GM23338 (cell line): Measurements from ENCODE around the gene TMEM63C. TPM values are rescaled to one million over a fixed set of nuclear protein-coding genes. Genes with fewer than 3 reads are reported as not detected.

Experiments used
- ATAC-seq: fragments of 200-7000 bp; cut with Tn5 transposase; 3 replicates; pipeline ENCODE4 v1.9.1; 2020
- DNase-seq: peaks from one replicate; pipeline ENCODE4 v3.0.0-alpha.2; 2015; ENCODE audit warnings: low spot score
- H2AFZ ChIP-seq: fragments of 200-600 bp; sonication (generic); 2 replicates; pipeline ENCODE4 v1.8.0; 2016; ENCODE audit warnings: antibody characterized with exemption, mild to moderate bottlenecking, moderate library complexity
- H3F3A ChIP-seq: fragments of 200-600 bp; sonication (generic); replicated peaks from 2 replicates; pipeline ENCODE4 v1.8.0; 2017; ENCODE audit warnings: antibody characterized with exemption, mixed run types, low read depth
- H3K27ac ChIP-seq: fragments of 200-600 bp; sonication (generic); 2 replicates; pipeline ENCODE4 v1.6.1; 2016; ENCODE audit warnings: low read depth
- H3K27me3 ChIP-seq: fragments of 200-600 bp; sonication (generic); 2 replicates; pipeline ENCODE4 v1.8.0; 2016; ENCODE audit warnings: mild to moderate bottlenecking, mixed run types, moderate library complexity; ENCODE audit not compliant: insufficient read depth
- H3K36me3 ChIP-seq: fragments of 200-600 bp; sonication (generic); 2 replicates; pipeline ENCODE4 v1.8.0; 2016; ENCODE audit warnings: mild to moderate bottlenecking; ENCODE audit not compliant: insufficient read depth
- H3K4me1 ChIP-seq: fragments of 200-600 bp; sonication (generic); 2 replicates; pipeline ENCODE4 v1.8.0; 2016; ENCODE audit warnings: mild to moderate bottlenecking, moderate library complexity; ENCODE audit not compliant: insufficient read depth
- H3K4me2 ChIP-seq: fragments of 200-600 bp; sonication (generic); 2 replicates; pipeline ENCODE4 v1.7.1; 2017; ENCODE audit warnings: mixed run types
- H3K4me3 ChIP-seq: fragments of 200-600 bp; sonication (generic); 2 replicates; pipeline ENCODE4 v1.6.1; 2016; ENCODE audit warnings: mixed run types
- H3K79me2 ChIP-seq: fragments of 200-600 bp; sonication (generic); replicated peaks from 2 replicates; pipeline ENCODE4 v1.8.0; 2017; ENCODE audit warnings: mild to moderate bottlenecking; ENCODE audit not compliant: insufficient read depth
- H3K9me2 ChIP-seq: fragments of 200-600 bp; sonication (generic); 2 replicates; pipeline ENCODE4 v1.8.0; 2017; ENCODE audit not compliant: insufficient read depth
- H4K20me1 ChIP-seq: fragments of 200-600 bp; sonication (generic); replicated peaks from 2 replicates; pipeline ENCODE4 v1.8.0; 2017; ENCODE audit warnings: mild to moderate bottlenecking; ENCODE audit not compliant: insufficient read depth
- H3K27ac Mint-ChIP-seq: 2 replicates; pipeline ENCODE4 v1.8.0; 2020; ENCODE audit warnings: inconsistent platforms, mild to moderate bottlenecking, moderate library complexity, mixed read lengths
- H3K27me3 Mint-ChIP-seq: 3 replicates; pipeline ENCODE4 v1.8.0; 2022; ENCODE audit warnings: low read depth, mild to moderate bottlenecking, moderate library complexity, mixed read lengths, inconsistent platforms; ENCODE audit not compliant: insufficient read depth, poor library complexity
- H3K36me3 Mint-ChIP-seq: 3 replicates; pipeline ENCODE4 v1.8.0; 2021; ENCODE audit warnings: low read depth, mild to moderate bottlenecking, inconsistent platforms, moderate library complexity, mixed read lengths
- H3K4me1 Mint-ChIP-seq: 3 replicates; pipeline ENCODE4 v1.8.0; 2020; ENCODE audit warnings: mild to moderate bottlenecking, inconsistent platforms, mixed read lengths
- H3K4me3 Mint-ChIP-seq: 3 replicates; pipeline ENCODE4 v1.8.0; 2021; ENCODE audit warnings: moderate library complexity, mild to moderate bottlenecking, inconsistent platforms, mixed read lengths
- H3K9me3 Mint-ChIP-seq: 3 replicates; pipeline ENCODE4 v1.8.0; 2020; ENCODE audit warnings: moderate library complexity, mild to moderate bottlenecking, inconsistent platforms, mixed read lengths
- EZH2 ChIP-seq: fragments of 200-600 bp; sonication (generic); IDR thresholded peaks from one replicate; pipeline ENCODE4 v1.8.0; 2017; ENCODE audit warnings: antibody characterized with exemption, mild to moderate bottlenecking, low read depth; ENCODE audit not compliant: unreplicated experiment
- EZH2phosphoT487 ChIP-seq: fragments of 200-600 bp; sonication (generic); IDR thresholded peaks from one replicate; pipeline ENCODE4 v1.8.1; 2018; ENCODE audit warnings: antibody characterized with exemption; ENCODE audit not compliant: unreplicated experiment
- JUNB ChIP-seq: IDR thresholded peaks from one replicate; pipeline ENCODE4 v1.6.1; 2016; ENCODE audit warnings: antibody characterized with exemption; ENCODE audit not compliant: unreplicated experiment
- STAT1 ChIP-seq: IDR thresholded peaks from one replicate; pipeline ENCODE4 v1.6.1; 2016; ENCODE audit warnings: antibody characterized with exemption; ENCODE audit not compliant: unreplicated experiment
- ZNF331 ChIP-seq: fragments of 250-450 bp; sonication (Bioruptor Pico); IDR thresholded peaks from 2 replicates; pipeline ENCODE4 v1.5.0; 2020; ENCODE audit warnings: low read depth, mild to moderate bottlenecking, moderate library complexity
- polyA plus RNA-seq: library from polyadenylated mRNA; unstranded; fragments of >200 nt; fragmentation: Nextera tagmentation; extraction: Ambion mirVana; gene quantifications from 2 replicates; pipeline ENCODE4 v1.2.1, GENCODE V29; 2016
- total RNA-seq: library from RNA; depleted of rRNA; stranded (reverse); fragments of >200 nt; shearing (Covaris generic); gene quantifications from 2 replicates; pipeline ENCODE4 v1.2.3, GENCODE V29; 2014
- TF ChIP-seq, protein P1 (sequence below), 2 experiments: fragments of 200-600 bp in 1 of 2; sonication (generic) in 1 of 2; conservative IDR thresholded peaks; 2 replicates each; pipeline versions ENCODE4 v1.5.1 to v1.6.1; 2016 to 2017; ENCODE audit warnings: antibody characterized with exemption in 2 of 2, low read depth in 2 of 2, mild to moderate bottlenecking in 2 of 2, moderate library complexity in 1 of 2
- TF ChIP-seq, protein P2 (sequence below): IDR thresholded peaks from one replicate; pipeline ENCODE4 v1.6.1; 2018; ENCODE audit warnings: antibody characterized with exemption; ENCODE audit not compliant: unreplicated experiment

Gene TMEM63C
- total and polyA plus RNA-seq, 2 experiments from 2014 or later = 2.1 to 6.3 TPM

DNA sequence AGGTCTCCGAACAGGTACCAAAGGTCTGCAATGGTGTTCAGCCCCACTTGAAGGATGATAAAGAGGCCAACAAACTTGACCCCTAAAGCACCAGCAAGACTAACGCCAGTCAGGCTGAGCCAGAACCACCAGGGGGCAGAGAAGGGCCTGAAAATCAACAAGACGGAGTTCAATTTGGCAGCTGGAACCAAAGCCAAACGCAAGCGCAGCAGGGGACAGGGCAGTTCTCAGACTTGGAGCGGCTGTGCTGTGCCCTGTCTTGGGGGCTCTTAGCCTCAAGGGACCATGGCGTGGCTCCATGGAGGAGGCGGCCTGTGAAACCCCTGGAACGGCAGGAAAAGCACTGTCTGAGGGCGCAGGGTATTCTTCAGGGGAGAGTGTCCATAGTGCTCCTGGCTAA, 119.5 kb downstream of the TMEM63C start:
- no peak overlapping the region for H2AFZ ChIP-seq
- no peak overlapping the region for H3K4me3 ChIP-seq
- Mint-ChIP-seq H3K27me3 (peaks cover 1% of the 10 kb centered on the region), H3K36me3 (peaks cover 16% of the 10 kb centered on the region), H3K27ac (no peak overlapping the region), H3K9me3 (no peaks in the 10 kb centered on the region; the same call in 2 of the 3 replicates), H3K4me3 (no peak overlapping the region), H3K4me1 (peaks cover 2% of the 10 kb centered on the region; the same call in 1 of the 3 replicates)
- no peaks in the 10 kb centered on the region for H3K27me3 ChIP-seq
- DNase-seq (peak; percentile 97), ATAC-seq (peak; percentile 94)
- no peaks in the 10 kb centered on the region; the same call in 1 of the 2 replicates for H3K36me3 ChIP-seq
- TF ChIP-seq EZH2 = no peak
- TF ChIP-seq, protein P1, sequence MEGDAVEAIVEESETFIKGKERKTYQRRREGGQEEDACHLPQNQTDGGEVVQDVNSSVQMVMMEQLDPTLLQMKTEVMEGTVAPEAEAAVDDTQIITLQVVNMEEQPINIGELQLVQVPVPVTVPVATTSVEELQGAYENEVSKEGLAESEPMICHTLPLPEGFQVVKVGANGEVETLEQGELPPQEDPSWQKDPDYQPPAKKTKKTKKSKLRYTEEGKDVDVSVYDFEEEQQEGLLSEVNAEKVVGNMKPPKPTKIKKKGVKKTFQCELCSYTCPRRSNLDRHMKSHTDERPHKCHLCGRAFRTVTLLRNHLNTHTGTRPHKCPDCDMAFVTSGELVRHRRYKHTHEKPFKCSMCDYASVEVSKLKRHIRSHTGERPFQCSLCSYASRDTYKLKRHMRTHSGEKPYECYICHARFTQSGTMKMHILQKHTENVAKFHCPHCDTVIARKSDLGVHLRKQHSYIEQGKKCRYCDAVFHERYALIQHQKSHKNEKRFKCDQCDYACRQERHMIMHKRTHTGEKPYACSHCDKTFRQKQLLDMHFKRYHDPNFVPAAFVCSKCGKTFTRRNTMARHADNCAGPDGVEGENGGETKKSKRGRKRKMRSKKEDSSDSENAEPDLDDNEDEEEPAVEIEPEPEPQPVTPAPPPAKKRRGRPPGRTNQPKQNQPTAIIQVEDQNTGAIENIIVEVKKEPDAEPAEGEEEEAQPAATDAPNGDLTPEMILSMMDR (conservative IDR thresholded peaks at IDR 0.05; ENCODE audit: low read depth in 2 of 2) = peak; percentile 94 to 97
- TF ChIP-seq, protein P2, sequence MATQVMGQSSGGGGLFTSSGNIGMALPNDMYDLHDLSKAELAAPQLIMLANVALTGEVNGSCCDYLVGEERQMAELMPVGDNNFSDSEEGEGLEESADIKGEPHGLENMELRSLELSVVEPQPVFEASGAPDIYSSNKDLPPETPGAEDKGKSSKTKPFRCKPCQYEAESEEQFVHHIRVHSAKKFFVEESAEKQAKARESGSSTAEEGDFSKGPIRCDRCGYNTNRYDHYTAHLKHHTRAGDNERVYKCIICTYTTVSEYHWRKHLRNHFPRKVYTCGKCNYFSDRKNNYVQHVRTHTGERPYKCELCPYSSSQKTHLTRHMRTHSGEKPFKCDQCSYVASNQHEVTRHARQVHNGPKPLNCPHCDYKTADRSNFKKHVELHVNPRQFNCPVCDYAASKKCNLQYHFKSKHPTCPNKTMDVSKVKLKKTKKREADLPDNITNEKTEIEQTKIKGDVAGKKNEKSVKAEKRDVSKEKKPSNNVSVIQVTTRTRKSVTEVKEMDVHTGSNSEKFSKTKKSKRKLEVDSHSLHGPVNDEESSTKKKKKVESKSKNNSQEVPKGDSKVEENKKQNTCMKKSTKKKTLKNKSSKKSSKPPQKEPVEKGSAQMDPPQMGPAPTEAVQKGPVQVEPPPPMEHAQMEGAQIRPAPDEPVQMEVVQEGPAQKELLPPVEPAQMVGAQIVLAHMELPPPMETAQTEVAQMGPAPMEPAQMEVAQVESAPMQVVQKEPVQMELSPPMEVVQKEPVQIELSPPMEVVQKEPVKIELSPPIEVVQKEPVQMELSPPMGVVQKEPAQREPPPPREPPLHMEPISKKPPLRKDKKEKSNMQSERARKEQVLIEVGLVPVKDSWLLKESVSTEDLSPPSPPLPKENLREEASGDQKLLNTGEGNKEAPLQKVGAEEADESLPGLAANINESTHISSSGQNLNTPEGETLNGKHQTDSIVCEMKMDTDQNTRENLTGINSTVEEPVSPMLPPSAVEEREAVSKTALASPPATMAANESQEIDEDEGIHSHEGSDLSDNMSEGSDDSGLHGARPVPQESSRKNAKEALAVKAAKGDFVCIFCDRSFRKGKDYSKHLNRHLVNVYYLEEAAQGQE = no peak
- no peak for TF ChIP-seq JUNB
- TF ChIP-seq STAT1 = no peak
- no peaks in the 10 kb centered on the region for H3K9me2 ChIP-seq
- H3K4me2 ChIP-seq = no peak overlapping the region
- H3K4me1 ChIP-seq = no peaks in the 10 kb centered on the region
- no peak overlapping the region for H3K27ac ChIP-seq
- no peaks in the 10 kb centered on the region; the same call in 1 of the 2 replicates for H4K20me1 ChIP-seq
- H3K79me2 ChIP-seq = no peaks in the 10 kb centered on the region
- no peaks in the 10 kb centered on the region; the same call in 1 of the 2 replicates for H3F3A ChIP-seq

DNA sequence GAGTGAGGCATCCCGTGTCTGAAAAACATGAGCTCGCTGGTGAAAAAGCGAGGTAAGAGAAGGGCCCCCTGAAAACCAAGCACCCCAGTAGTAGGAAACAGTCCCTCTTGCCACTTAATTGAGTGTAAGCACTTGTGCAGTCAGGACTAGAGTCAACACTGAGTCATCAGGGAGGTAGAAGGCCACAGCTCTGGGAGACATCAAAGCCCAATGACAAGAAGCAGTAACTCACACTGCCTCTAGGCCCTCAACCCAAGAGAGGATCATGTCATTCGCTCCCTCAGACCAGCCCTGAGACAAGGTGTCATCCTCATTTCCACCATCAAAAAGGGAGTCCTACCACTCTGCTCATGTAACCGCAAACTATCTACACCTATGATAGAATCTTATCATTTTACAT, 121.3 kb downstream of the TMEM63C start:
- peaks cover 5% of the 10 kb centered on the region for H3K36me3 Mint-ChIP-seq
- H3K9me2 ChIP-seq = no peaks in the 10 kb centered on the region
- no peaks in the 10 kb centered on the region; the same call in 1 of the 2 replicates for H3K36me3 ChIP-seq
- H4K20me1 ChIP-seq = no peaks in the 10 kb centered on the region; the same call in 1 of the 2 replicates
- no peak overlapping the region for H3K27ac ChIP-seq
- H3K4me3 Mint-ChIP-seq = no peak overlapping the region
- no peaks in the 10 kb centered on the region; the same call in 1 of the 2 replicates for H3F3A ChIP-seq
- H3K4me2 ChIP-seq = no peak overlapping the region
- peaks cover 6% of the 10 kb centered on the region; the same call in 2 of the 3 replicates for H3K4me1 Mint-ChIP-seq
- ATAC-seq (no peak), DNase-seq (no peak)
- TF ChIP-seq JUNB = no peak
- TF ChIP-seq ZNF331 (CRISPR knock-in tag) = no peak
- TF ChIP-seq, protein P1 (conservative IDR thresholded peaks at IDR 0.05; ENCODE audit: low read depth in 2 of 2) = no peak
- TF ChIP-seq EZH2 = no peak
- TF ChIP-seq EZH2phosphoT487 = no peak
- TF ChIP-seq STAT1 = no peak
- H3K27me3 Mint-ChIP-seq = peaks cover 2% of the 10 kb centered on the region
- no peaks in the 10 kb centered on the region for H3K9me3 Mint-ChIP-seq
- no peak overlapping the region for H2AFZ ChIP-seq
- H3K4me1 ChIP-seq = no peaks in the 10 kb centered on the region
- no peak overlapping the region for H3K4me3 ChIP-seq
- no peaks in the 10 kb centered on the region for H3K27me3 ChIP-seq
- no peaks in the 10 kb centered on the region for H3K79me2 ChIP-seq
- H3K27ac Mint-ChIP-seq = no peak overlapping the region
